HCT116 (cell line): ENCODE results near the gene ACTN2. TPM values are rescaled to one million over a fixed set of nuclear protein-coding genes. Genes with fewer than 3 reads are reported as not detected.

Experiments used
- ATAC-seq: fragments of 200-7000 bp; cut with Tn5 transposase; 2 replicates; pipeline ENCODE4 v1.9.1; 2020; ENCODE audit warnings: mild to moderate bottlenecking, moderate library complexity
- BruUV-seq: library from RNA; stranded (reverse); fragments of 400-500 nt; replicated peaks from 2 replicates; lab custom pipeline; 2021; lab: Mats Ljungman, UMichigan
- CTCF ChIA-PET: fragments of 300-600 bp; sonication (Branson Sonifier 250); formaldehyde crosslinking; loops from one replicate; lab custom pipeline; 2021; ENCODE audit warnings: antibody characterized with exemption; lab: Charles Lee
- POLR2A ChIA-PET: fragments of 300-600, 350-600 bp; sonication (Branson Sonifier 250); formaldehyde crosslinking; loops from one replicate; lab custom pipeline; 2021; ENCODE audit warnings: antibody characterized with exemption; lab: Charles Lee
- RAD21 ChIA-PET, 2 experiments: fragments of 300-600 bp; sonication (Branson Sonifier 250); formaldehyde crosslinking; loops; one replicate each; lab custom pipeline; 2023; ENCODE audit warnings: low total read pairs in 2 of 2; ENCODE audit not compliant: uncharacterized antibody in 2 of 2, unreplicated experiment in 2 of 2, low non-redundant PET in 1 of 2; lab: Charles Lee
- DNase-seq: peaks from one replicate; pipeline ENCODE4 v3.0.0-alpha.2; 2010; ENCODE audit warnings: low read depth, low spot score
- H2AFZ ChIP-seq: fragments of 200-600 bp; shearing (Covaris generic), sonication (generic); 2 replicates; pipeline ENCODE4 v1.6.1; 2017; ENCODE audit warnings: low read depth, mixed run types, mixed read lengths, antibody characterized with exemption, low read length; ENCODE audit not compliant: poor library complexity, severe bottlenecking
- H3K27ac ChIP-seq: 2 replicates; pipeline ENCODE4 v1.5.1; 2012; ENCODE audit warnings: low read depth, low read length
- H3K27me3 ChIP-seq: fragments of 200-600 bp; sonication (generic); 2 replicates; pipeline ENCODE4 v1.6.1; 2016; ENCODE audit warnings: mixed run types, low read length, mixed read lengths; ENCODE audit not compliant: insufficient read depth
- H3K36me3 ChIP-seq, 2 experiments: fragments of 200-500 bp in 1 of 2; fragments of 200-600 bp in 1 of 2; sonication (Bioruptor generic) in 1 of 2; sonication (generic) in 1 of 2; 2 replicates each; pipeline versions ENCODE4 v1.5.1 to v1.6.1; 2014 to 2016; ENCODE audit warnings: low read length in 2 of 2, inconsistent platforms in 1 of 2, mixed read lengths in 1 of 2, mixed run types in 1 of 2; ENCODE audit not compliant: insufficient read depth in 2 of 2, control insufficient read depth in 1 of 2
- H3K4me1 ChIP-seq, 2 experiments: fragments of 200-600 bp in 1 of 2; sonication (generic) in 1 of 2; 2 replicates each; pipeline versions ENCODE4 v1.5.1 to v1.6.1; 2012 to 2017; ENCODE audit warnings: low read length in 2 of 2, inconsistent platforms in 1 of 2, mild to moderate bottlenecking in 1 of 2, mixed read lengths in 1 of 2, mixed run types in 1 of 2, moderate library complexity in 1 of 2; ENCODE audit not compliant: insufficient read depth in 2 of 2, control insufficient read depth in 1 of 2
- H3K4me2 ChIP-seq: fragments of 200-600 bp; sonication (generic); 2 replicates; pipeline ENCODE4 v1.6.1; 2017; ENCODE audit warnings: mixed run types, low read length, mixed read lengths
- H3K4me3 ChIP-seq, 2 experiments: fragments of 200-600 bp in 1 of 2; sonication (generic) in 1 of 2; replicated peaks in 1 of 2; 2 replicates each; pipeline ENCODE4 v1.5.1; 2011 to 2016; ENCODE audit warnings: low read length in 2 of 2, control low read depth in 1 of 2, low read depth in 1 of 2, mild to moderate bottlenecking in 1 of 2, mixed read lengths in 1 of 2, mixed run types in 1 of 2
- H3K79me2 ChIP-seq: fragments of 200-600 bp; sonication (generic); 2 replicates; pipeline ENCODE4 v1.6.1; 2017; ENCODE audit warnings: mild to moderate bottlenecking, mixed run types, low read length, moderate library complexity, mixed read lengths; ENCODE audit not compliant: insufficient read depth
- H3K9ac ChIP-seq: fragments of 200-600 bp; sonication (generic); 2 replicates; pipeline ENCODE4 v1.6.1; 2016; ENCODE audit warnings: low read length, mixed read lengths
- H3K9me2 ChIP-seq: fragments of 200-600 bp; sonication (generic), shearing (Covaris generic); 2 replicates; pipeline ENCODE4 v1.6.1; 2017; ENCODE audit warnings: mixed run types, mild to moderate bottlenecking, moderate library complexity; ENCODE audit not compliant: insufficient read depth
- H3K9me3 ChIP-seq, 2 experiments: fragments of 200-500 bp in 1 of 2; fragments of 200-600 bp in 1 of 2; sonication (Bioruptor generic) in 1 of 2; sonication (generic) in 1 of 2; 2 replicates each; pipeline ENCODE4 v1.6.1; 2014 to 2017; ENCODE audit warnings: low read length in 2 of 2, mixed read lengths in 2 of 2, inconsistent platforms in 1 of 2, low read depth in 1 of 2, mild to moderate bottlenecking in 1 of 2, mixed run types in 1 of 2, moderate library complexity in 1 of 2; ENCODE audit not compliant: control insufficient read depth in 1 of 2, insufficient read depth in 1 of 2
- H4K20me1 ChIP-seq: fragments of 200-600 bp; sonication (generic), shearing (Covaris generic); 2 replicates; pipeline ENCODE4 v1.6.1; 2017; ENCODE audit warnings: mixed run types, mild to moderate bottlenecking, moderate library complexity; ENCODE audit not compliant: insufficient read depth
- ATF3 ChIP-seq: IDR thresholded peaks from 2 replicates; pipeline ENCODE4 v1.6.1; 2012
- EGR1 ChIP-seq: IDR thresholded peaks from 2 replicates; pipeline ENCODE4 v1.6.1; 2012; ENCODE audit warnings: low read depth
- EZH2phosphoT487 ChIP-seq: fragments of 200-600 bp; IDR thresholded peaks from 2 replicates; pipeline ENCODE4 v1.6.1; 2018; ENCODE audit warnings: antibody characterized with exemption, borderline replicate concordance
- FOSL1 ChIP-seq: IDR thresholded peaks from 2 replicates; pipeline ENCODE4 v1.6.1; 2012; ENCODE audit warnings: low read depth
- JUND ChIP-seq: IDR thresholded peaks from 2 replicates; pipeline ENCODE4 v1.6.1; 2012
- POLR2AphosphoS5 ChIP-seq: IDR thresholded peaks from 2 replicates; pipeline ENCODE4 v1.6.1; 2011; ENCODE audit warnings: mild to moderate bottlenecking, low read depth, low read length, moderate library complexity
- SP1 ChIP-seq: IDR thresholded peaks from 2 replicates; pipeline ENCODE4 v1.6.1; 2012; ENCODE audit warnings: low read depth
- YY1 ChIP-seq: IDR thresholded peaks from 2 replicates; pipeline ENCODE4 v1.6.1; 2011; ENCODE audit warnings: low read length, low read depth, moderate library complexity, mild to moderate bottlenecking; ENCODE audit not compliant: insufficient replicate concordance; ENCODE audit errors: extremely low read depth
- ZBTB33 ChIP-seq: IDR thresholded peaks from 2 replicates; pipeline ENCODE4 v1.6.1; 2011; ENCODE audit warnings: mild to moderate bottlenecking, low read length, moderate library complexity; ENCODE audit not compliant: insufficient replicate concordance; ENCODE audit errors: extremely low read depth
- ZFX ChIP-seq: fragments of 450-650 bp; IDR thresholded peaks from 2 replicates; pipeline ENCODE4 v1.6.1; 2017
- intact Hi-C: fragments of 100-400 bp; cut with micrococcal nuclease; formaldehyde crosslinking; loops from 2 replicates; pipeline ENCODE4 v1.10.0; 2022
- total RNA-seq: library from RNA; stranded (reverse); gene quantifications from one replicate; pipeline ENCODE4 v1.2.1, GENCODE V29; 2021; ENCODE audit not compliant: unreplicated experiment

ACTN2 gene
- total RNA-seq, 1 experiment from 2014 or later, result 0.20 TPM

- H3K27ac ChIP-seq, result no peak overlapping the region
- BruUV-seq, result no TSS peak
- no peaks in the 10 kb centered on the region for H3K79me2 ChIP-seq
- no peak for ATAC-seq
- ChIA-PET CTCF (interaction anchor here (1.1 kb wide), 1 partner anchor 56 kb away, joined by 5 read pairs; no protein-coding TSS in a partner anchor), RAD21 (no interaction called here), POLR2A (interaction anchor here (1.4 kb wide), 1 partner anchor 92 kb away, joined by 3 read pairs; the partner anchor contains the start of gene MTR)
- H3K4me3 ChIP-seq, result no peak overlapping the region
- TF ChIP-seq POLR2AphosphoS5 (no peak), FOSL1 (no peak), ATF3 (no peak), EGR1 (no peak), EZH2phosphoT487 (no peak), YY1 (no peak), SP1 (no peak), JUND (no peak), ZFX (no peak)
- H3K9ac ChIP-seq, result no peak overlapping the region
- no peak overlapping the region for H2AFZ ChIP-seq
- intact Hi-C loops, result no loop called here
- H3K27me3 ChIP-seq, result peaks cover 5% of the 10 kb centered on the region; the same call in 1 of the 2 replicates
- H3K4me2 ChIP-seq, result no peak overlapping the region
- no peaks in the 10 kb centered on the region for H3K9me2 ChIP-seq
- no peaks in the 10 kb centered on the region for H4K20me1 ChIP-seq
- DNase-seq, result no peak
- no peaks in the 10 kb centered on the region for H3K9me3 ChIP-seq
- H3K4me1 ChIP-seq, result no peaks in the 10 kb centered on the region
- no peaks in the 10 kb centered on the region for H3K36me3 ChIP-seq
Observed at GRCh38 chr1:236702791-236703394, 16.6 kb downstream of the ACTN2 start.

- no peaks in the 10 kb centered on the region for H3K36me3 ChIP-seq
- H3K79me2 ChIP-seq, result no peaks in the 10 kb centered on the region
- H3K9ac ChIP-seq, result no peak overlapping the region
- no peak overlapping the region for H2AFZ ChIP-seq
- no peaks in the 10 kb centered on the region for H4K20me1 ChIP-seq
- DNase-seq, result no peak
- H3K27me3 ChIP-seq, result peaks cover 5% of the 10 kb centered on the region; the same call in 1 of the 2 replicates
- no peaks in the 10 kb centered on the region for H3K9me3 ChIP-seq
- H3K4me2 ChIP-seq, result no peak overlapping the region
- CTCF ChIA-PET, result no interaction called here
- H3K4me3 ChIP-seq, result no peak overlapping the region
- no peaks in the 10 kb centered on the region for H3K9me2 ChIP-seq
- no peak overlapping the region for H3K27ac ChIP-seq
- TF ChIP-seq ZBTB33, result no peak
- TF ChIP-seq, all 23 proteins: peak for 0
- RAD21 ChIA-PET, result no interaction called here
- intact Hi-C loops, result no loop called here
- no peaks in the 10 kb centered on the region for H3K4me1 ChIP-seq
- BruUV-seq, result no TSS peak
- POLR2A ChIA-PET, result no interaction called here
- no peak for ATAC-seq
Observed at GRCh38 chr1:236705771-236706170, 19.5 kb downstream of the ACTN2 start.
